HG03108 (cell line): Measurements from ENCODE around the gene FGD2.
"Not testable (repeated sequence)": the region's sequence is repeated elsewhere in the genome, so short reads cannot be mapped to it uniquely, and the experiment has no call there.

Source experiments
- ATAC-seq: cut with Tn5 transposase; IDR thresholded peaks from one replicate; pipeline ENCODE4 v1.9.1; 2021; ENCODE audit warnings: moderate library complexity; ENCODE audit not compliant: unreplicated experiment

FGD2 gene

DNA sequence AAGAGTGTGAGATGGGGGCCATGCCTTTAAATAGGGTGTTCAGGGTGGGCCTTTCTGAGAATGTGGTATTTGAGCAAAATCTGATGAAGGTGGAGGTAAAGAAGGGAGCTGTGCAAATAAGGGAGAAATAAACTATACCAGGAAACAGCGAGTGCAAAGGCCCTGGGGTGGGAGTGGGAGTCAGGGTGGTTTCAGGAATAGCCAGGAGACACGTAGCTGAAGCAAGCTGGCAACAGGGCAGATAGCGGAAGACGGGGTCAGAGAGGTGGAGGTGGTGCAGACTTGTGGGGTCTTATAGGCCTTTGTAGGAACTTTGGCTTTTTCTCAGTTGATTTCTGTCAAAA is 51.6 kb downstream of the FGD2 start:
- ATAC-seq = no peak

DNA sequence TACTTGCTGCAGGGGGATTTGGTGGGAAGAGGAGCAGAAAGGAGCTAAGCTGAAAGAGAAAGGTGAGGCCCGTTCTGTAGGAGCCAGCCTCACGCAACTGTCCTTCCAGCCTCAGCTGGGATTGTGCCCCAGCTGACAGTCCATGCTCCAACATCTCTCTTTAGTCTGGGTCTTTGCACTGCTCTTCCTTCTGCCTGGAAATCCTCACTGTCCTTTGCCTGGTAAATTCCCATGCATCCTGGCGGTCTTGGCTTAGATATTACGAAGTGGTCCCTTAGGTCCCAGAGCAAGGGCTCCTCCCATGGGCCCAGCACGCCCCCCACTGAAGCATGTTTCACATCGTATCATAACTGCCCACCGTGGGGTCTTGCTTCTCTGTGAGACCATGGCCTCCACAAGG is 52.2 kb downstream of the FGD2 start:
- no peak for ATAC-seq

DNA sequence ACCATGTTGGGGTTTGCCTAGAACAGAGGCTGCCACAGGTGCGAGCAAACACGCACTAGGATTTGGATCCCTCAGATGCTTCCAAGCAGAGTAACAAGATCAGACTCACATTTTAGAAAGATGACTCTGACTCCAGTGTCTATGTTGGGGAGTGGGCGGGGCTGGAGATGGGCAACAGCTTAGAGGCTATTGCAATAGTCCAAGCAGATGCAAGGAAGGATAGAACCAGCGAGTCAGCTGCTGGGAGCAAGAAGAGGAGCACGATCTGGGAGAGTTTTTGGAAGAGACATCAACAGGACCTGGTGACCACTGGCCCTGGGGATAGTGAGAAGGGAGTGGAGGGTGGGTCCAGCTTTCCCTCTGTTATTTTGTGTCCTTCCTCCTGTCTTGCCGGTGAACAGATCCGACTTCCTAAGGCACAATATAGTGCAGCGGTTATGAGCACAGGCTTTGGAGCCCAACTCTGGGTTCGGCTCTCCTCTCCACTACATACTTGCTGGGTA is 52.7 kb downstream of the FGD2 start:
- ATAC-seq = no peak

DNA sequence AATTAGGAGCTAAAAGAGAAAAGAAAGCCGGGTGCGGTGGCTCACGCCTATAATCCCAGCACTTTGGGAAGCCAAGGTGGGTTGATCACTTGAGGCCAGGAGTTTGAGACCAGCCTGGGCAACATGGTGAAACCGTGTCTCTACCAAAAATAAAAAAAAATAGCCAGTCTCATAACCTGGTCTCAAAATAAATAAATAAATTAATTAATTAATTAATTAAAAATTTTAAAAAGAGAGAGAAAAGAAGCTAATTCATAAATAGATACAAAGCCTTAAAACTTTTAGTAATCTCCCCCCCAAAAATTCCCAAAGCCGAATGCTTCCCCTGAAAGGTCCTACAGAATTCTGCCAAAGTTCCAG is 53.5 kb downstream of the FGD2 start:
- not testable (repeated sequence) for ATAC-seq

DNA sequence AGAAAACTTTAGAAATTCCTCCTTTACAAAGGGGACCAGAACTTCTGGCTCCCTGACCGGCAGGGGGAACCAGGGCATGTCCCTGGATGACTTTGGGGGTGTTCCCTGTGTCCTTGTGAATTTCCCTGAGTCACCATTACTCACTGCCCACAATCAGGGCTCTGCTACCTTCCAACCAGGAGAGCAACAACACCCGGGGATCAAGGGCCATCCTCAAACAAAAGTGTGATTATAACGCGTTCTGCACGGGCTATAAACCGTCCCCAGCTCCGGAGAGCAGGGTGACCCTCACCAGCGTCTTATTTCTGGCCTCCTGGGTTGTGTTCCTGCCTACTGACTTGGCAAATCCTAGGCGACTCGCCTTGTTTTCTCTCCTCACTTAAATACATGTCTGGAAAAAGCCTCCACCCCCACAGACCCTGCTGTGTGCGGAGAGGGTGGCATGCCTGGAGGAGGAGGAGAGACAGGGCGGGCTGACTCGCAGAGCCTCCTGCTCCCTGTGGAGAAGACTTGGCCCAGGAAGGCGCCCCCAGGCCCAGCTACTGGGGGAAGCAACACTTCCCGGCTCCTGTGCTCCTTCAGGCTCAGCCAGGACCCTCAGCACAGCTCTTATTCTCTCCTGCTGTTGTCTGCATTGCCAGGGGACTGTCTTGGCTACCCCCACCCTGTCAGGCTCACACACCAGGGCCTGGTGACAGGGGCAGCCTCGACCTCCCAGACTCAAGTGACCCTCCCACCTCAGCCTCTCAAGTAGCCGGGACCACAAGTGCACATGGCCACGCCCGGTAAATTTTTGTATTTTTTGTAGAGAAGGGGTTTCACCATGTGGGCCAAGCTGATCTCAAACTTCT is 54.1 kb downstream of the FGD2 start:
- ATAC-seq = no peak

DNA sequence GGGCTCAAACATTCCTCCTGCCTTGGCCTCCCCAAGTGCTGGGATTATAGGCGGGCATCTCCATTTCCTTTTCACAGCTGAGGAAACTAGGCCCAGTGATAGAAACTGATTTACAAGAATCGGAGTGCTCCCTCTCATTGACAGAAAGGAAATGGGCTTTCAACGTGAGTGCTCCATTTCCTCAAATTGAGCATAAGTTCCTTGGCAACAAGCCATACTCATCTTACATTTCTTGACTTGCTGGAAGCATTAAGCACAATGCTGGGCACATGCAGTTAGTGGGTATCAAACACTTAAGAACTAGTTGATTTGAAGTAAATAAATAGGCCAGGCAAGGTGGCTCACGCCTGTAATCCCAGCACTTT is 54.7 kb downstream of the FGD2 start:
- ATAC-seq = no peak

DNA sequence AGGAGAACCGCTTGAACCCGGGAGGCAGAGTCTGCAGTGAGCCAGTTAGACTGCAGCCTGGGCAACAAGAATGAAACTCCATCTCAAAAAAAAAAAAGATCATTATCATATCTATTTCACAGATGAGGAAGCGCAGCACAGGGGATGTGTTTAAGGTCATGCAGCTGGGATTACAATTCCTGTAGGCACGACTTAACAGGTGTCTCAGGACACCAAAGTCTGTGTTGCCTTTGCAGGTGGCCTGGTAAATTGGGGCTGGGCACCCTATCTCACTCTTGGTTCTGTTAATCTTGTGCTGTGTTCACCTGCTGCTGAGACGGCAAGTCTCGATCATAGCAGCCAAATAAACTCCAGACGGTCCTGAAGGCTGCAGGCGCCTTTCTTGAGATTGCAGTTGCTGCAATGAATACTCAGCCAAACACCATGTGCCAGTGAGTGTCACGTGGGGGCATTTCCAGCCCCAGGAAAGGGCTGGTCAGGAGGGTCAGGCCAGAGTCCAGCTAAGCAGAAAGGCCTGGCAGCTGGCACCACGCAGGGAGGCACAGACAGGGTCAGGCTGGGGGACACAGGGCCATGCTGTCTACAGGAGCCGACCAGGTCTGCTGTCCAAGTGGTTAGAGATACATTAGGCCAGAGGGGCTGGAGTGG is 55.8 kb downstream of the FGD2 start:
- ATAC-seq = no peak

DNA sequence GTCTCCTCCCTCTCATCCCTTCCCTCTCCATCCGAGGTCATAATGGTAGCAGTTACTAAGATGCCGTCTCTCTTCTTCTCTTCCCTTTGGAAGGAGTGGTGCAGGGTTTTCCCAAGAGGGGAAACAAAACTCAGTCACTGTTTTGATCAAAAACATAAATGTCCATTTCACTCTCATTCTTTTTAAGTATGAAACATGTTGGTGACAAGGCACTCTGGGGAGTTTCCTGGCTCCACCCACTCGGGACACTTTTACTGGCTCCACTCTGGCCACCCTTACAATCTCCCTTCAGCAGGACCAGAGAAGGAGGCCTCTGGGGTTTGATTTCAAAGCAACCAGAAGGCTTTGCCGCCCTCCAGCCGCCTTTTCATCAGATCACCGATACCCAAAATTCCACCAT is 57.0 kb downstream of the FGD2 start:
- ATAC-seq = no peak

DNA sequence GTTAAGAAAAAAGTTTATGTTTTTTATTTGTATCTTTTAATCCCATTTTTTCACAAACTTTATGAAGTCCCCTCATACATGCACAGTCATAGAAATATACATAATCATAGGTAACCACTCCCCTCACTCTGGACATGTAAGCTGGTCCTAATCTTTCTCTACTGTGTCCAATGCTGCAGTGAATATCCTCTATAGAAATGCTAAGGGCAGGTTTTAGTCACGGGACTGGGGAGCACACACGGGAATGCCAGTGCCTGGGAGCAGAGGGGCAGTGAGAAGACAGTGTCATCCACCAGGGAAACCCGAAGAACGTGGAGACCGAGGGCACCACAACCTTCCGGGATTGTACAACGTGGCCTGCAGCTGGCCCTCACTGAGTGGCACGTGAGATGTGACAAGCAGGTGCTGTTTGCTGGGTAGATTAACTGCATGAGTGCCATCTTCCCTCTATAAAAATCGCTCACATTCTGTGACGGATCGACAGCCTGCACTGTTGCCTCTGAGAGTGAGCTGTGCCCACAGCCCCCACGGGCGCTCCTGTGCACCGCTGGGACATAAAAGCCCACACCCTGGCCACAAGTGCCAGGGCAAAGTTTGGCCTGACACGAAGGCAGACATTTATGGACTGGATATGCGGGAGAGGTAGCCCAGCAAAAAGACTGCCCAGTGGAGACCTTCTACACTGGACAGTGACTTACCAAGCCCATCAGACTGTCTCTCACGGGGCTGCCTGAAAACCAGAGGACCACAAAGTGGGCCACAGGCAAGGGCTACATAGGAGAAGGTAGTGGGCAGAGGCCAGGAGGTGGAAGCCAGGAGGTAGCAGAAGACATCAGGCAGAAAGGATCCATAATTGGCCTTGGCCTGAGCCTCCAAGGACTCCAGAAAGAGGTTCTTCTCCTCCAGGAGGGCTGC is 63.2 kb downstream of the FGD2 start:
- no peak for ATAC-seq

DNA sequence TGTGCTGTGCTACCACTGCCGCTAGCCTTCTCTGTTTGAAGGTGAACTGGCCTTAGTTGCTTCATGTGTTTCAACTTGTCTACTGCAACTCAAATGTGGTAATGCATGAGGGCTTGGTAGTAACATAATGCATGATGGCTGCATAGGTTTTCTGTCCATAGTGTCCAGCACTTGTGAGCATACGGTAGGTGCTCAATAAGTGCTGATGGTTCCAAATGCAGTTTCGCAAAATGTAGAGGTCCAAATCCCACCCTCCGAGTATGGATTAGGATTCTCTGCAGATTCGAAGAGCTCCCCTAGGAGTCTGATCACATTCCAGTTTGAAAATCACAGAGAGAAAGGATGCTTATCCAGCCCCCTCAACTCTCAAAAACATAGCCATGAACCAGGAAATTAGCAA is 64.2 kb downstream of the FGD2 start:
- ATAC-seq = no peak

DNA sequence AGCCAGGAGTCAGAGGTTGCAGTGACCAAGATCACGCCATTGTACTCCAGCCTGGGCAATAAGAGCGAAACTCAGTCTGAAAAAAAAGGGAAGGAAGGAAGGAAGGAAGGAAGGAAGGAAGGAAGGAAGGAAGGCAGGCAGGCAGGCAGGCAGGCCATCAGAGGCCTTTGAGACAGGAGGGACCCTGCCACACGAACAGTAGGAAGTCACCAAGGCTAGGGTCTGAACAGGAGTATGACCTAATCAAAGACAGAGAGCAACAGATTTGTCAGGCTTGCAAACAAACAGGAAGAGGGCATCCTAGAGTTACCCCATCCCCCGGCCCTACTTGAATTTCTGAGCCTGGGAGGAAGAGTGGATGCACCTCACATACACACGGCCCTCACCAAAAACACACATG is 67.1 kb downstream of the FGD2 start:
- ATAC-seq = no peak

DNA sequence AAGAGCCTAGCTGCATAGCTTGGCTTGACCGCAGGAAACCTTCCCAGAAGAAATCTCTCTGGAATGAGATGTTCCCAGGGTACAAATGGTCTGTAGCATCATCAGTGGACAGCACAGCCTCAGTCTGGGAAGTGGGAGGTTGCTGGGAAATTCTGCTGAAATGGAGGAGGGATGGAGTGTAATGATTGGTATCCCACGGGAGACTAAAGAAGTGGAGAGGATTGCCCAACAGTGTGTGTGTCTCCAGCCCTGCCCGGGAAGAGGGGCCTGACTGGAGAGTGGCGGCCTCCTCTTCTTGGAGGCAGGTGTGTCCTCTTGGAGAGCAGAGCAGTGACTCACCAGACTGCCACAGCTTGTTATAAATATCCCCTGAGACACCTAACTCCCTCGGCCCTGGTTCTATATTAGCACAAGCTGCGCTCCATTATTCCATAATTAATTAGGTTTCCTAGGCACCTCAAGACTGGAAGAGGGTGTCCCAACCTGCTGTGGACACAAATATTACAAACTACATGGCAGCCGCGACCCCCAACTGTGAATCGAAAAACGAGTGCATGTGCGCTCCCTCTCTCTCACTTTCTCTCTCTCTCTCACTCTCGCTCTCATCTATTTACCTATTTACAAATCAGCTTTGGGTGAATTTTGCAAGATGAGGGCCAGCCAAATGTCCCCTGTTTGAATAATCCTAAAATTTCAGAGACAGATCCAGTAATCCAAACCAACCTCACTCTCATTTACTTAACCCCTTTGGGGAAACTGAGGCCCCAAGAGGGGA is 68.8 kb downstream of the FGD2 start:
- ATAC-seq = no peak

DNA sequence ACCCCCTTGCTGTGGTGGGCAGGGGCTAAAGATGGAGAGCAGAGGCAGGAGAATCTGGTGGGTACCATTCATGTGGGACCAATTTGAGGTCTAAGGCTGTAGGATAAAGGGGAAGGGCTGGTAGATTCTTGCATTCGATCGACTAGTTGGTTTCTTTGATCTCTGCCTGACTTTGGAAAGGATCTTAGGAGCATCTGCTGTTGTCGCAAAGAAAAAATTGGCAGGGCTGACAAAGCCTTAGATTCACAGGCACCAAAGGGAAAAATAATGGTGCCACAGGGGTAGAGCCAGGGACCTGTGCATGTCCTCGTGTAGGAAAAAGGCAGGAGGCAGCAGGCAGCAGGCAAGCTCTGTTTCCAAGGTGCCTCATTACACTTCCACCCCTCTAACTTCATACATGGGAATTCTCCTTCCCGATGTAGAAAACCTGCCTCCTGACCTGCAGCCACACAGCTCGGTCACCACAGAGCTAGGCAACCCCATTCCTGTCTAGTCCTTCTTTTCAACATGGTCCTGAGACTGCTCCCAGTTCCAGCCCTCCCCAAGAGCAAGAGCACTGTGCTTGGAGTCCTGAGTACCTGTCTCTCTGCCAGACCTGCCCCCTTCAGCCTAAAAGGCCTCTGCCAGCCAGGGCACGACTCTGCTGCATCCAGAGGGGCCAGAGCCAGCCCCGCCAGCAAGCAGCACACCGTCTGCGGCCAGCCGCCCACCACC is 71.9 kb downstream of the FGD2 start:
- ATAC-seq = no peak

DNA sequence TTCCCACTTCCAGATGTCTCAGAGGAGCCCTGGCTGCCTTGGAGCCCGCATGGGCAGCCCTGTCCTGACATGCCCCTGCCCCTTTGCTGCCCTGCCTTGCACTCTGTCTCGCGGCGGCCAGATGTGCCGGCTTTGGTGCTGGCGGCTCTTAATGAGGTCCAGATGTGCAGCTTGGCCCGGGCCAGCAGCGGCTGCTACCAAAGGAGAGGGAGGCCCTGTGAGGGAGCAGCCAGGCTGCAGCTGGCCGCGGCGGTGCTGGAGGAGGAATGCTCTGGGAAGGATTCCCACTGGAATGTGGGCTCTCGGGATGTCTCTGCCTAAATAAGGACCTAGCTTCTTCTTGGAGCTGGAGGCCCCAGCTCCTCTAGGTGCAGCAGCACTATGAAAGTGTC is 72.4 kb downstream of the FGD2 start:
- no peak for ATAC-seq
